Globus pallidus (tissue), 1 donor: ENCODE data around the gene PYY.
"Not testable (repeated sequence)": the region's sequence is repeated elsewhere in the genome, so short reads cannot be mapped to it uniquely, and the experiment has no call there.

Experiments
- DNase-seq: peaks from one replicate; pipeline ENCODE4 v3.0.0-alpha.2; 2015; ENCODE audit warnings: low spot score

The PYY gene

DNA sequence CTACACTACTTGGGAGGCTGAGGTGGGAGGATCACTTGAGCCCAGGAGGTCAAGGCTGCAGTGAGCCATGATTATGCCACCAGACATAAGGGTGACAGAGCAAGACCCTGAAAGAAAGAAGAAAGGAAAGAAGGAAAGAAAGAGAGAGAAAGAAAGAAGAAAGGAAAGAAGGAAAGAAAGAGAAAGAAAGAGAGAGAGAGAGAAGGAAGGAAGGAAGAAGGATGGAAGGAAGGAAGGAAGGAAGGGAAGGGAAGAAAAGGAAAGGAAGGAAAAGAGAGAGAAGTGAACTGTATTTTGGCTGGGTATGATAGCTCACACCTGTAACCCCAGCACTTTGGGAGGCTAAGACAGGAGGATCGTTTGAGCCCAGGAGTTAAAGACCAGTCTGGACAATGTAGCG lies 24.3 kb upstream of the PYY start:
- no peak for DNase-seq

DNA sequence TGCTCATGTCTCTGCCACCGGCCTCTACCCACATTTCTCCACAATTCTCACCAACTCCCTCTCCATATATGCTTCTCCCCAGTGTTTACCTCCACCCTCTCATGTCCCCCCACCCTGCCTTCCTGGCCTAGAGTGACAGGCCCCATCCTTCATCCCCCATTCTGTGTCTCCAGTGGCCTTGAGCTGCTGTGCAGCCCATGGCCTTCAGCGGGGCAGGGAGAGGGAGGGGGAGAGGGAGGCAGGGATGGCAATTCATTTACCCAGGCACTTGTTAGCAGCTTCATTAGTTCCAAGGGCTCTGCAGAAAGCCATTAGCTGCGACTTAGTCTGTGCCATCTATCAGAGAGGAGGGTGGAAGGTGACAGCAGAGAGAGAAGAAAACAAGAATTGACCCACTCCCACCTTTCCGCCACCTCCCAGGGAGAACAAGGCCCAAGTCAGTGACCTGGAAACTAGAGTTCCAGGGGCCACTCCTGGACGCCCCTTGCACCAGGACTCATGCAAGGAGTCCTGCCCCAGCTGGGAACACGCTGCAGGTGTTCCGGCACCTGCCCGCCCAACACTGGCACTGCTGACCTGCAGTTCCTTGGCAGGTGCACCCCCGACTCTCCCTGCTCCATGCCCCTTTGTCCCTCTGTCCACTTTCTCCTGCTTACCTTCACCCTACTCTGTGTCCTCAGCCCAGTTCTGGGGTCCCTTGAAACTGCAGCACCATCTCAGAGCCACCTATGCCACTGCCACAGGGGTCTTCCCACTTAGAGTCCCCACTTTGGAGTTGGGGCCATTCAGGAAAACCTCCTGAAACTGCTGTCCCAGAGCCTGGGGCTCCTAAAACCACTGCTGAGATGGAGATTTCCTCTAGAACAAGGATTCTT lies 23.5 kb upstream of the PYY start:
- DNase-seq: no peak

DNA sequence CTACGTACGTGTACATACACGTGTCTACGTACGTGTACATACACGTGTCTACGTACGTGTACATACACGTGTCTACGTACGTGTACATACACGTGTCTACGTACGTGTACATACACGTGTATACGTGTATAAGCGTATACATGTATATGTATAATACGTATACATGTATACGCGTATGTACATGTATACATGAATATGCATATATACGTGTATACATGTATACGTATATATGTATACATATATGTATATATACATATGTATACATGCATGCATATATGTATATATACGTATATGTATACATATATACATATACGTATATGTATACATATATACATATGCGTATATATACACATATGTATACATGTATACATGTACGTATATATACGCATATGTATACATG lies 22.2 kb upstream of the PYY start:
- DNase-seq: no peak

DNA sequence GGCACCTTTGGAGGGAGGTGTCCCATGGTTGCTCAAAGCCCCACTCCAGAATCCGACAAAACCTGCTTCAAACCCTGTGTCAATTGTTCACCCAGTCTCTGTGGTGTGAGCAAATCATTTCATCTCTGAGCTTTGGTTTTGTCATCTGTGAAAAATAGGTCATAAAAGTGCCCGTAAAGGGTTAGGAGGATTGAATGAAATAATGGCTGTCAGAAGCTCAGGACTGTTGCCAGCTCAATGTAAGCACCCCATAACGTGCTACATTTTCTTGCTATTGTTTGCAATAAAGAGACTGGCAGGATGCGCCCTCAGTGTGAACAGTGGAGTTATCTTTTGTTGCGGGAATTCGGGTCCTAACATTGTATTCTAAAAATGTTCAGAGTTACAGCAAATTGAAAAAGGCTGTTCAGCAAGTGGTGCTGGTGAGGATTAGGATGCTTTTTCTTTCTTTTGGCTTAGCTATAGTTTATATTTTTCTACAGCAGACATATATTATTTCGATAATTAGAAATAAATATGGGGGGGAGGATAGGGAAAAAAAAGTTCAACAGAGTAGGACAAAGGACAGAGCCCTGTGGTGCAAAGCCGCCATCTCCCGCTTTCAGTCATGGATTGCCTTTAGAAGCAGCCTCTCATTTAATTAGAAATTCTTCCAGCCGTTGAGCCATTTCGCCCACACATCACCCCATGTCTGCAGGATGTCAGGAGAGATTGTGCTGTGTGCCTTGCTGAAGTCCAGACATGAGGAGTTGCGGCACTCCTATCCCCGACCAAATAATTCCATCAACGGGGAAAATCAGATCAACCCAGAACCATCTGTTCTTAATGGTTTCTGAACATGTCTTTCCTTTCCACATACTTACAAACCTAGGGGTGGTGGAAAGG lies 20.9 kb upstream of the PYY start:
- DNase-seq: no peak

DNA sequence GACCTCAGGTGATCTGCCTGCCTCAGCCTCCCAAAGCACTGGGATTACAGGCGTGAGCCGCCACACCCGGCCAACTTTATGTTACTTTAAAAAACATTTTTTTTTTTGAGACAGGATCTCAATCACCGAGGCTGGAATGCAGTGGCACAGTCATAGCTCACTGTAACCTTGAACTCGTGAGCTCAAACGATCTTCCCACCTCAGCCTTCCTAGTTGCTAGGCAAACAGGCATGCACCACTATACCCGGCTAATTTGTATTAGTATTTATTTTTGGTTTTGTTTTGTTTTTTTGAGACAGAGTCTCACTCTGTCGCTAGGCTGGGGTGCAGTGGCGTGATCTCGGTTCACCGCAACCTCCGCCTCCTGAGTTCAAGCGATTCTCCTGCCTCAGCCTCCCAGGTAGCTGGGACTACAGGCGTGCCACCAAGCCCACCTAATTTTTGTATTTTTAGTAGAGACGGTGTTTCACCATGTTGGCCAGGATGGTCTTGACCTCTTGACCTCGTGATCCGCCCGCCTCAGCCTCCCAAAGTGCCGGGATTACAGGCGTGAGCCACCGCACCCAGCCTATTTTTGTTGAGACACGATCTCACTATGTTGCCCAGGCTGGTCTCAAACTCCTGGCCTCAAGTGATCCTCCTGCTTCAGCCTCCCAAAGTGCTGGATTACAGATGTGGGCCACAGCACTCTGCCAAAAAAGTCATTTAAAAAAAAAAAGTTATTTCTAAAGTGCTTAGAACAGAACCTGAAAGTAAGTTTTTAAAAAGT lies 18.9 kb upstream of the PYY start:
- DNase-seq: not testable (repeated sequence)

DNA sequence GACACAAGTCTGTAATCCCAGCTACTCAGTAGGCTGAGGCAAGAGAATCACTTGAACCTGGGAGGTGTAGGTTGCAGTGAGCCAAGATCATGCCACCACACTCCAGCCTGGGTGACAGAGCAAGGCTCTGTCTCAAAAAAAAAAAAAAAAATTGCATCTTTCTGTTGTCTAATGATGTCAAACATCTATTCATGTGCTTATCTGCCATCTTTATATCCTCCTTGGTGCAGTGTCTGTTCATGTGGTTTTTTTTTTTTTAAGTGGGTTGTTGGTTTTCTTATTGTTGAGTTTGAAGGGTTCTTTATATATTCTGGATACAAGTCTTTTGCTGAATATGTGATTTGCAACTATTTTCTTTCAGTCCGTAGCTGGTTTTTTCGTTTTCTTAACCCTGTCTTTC lies 17.7 kb upstream of the PYY start:
- not testable (repeated sequence) for DNase-seq

DNA sequence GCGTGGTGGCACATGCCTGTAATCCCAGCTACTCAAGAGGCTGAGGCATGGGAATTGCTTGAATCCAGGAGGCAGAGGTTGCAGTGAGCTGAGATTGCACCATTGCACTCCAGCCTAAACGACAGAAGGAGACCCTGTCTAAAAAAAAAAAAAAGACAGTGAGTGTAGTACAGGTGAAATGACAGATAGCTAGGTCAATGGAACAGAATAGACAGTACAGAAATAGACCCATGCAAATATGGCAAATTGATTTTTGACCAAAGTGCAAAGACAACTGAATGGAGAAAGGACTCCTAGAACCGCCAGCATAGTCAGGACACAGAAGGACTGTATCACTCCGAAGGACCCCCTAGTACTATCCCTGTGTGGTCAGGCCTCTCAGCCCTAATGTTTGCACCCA lies 16.6 kb upstream of the PYY start:
- no peak for DNase-seq

DNA sequence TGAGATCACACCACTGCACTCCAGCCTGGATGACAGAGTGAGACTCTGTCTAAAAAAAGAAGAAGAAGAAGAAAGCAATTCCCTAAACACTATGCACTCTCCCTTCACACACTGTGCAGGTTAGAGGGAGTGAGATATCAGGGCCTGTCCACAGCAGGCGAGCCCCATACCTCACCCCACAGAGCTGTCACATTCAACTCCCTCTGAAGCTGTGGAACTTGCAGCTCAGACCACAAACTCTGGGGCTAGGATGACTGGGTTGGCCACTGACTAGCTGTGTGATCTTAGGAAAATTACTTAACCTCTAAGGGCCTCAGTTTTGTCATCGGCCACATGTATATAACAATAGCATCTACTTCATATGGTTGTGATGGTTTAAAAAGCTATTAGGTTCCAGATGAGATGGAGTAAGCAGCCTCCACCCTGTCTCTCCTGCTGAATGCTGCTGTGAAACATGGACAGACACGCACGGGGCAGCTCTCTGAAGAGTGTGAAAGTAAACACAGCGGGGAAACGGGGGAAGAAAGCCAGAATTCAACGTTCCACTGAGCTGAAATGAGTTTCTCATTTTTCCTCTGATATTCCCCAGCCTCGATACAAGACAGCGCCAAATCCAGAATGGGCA lies 13.6 kb upstream of the PYY start:
- no peak for DNase-seq

DNA sequence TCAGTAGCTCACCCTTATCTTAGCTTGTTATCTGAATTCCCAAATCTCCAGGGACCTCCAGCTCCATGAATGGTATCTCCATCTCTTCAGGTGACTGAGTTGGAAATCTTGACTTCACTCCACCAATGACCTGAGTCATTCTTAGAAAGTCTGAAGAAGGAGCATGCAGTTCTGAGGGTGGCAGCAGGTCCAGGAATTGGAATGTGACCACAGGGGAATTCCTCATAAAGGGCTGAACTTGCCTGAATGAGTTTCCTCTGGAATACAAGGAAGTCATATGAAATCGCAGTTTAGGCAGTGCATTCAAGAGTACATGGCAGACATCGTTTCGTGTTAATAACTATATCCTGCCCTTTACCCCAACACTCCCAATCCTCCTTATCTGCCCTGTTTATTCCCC lies 12.5 kb upstream of the PYY start:
- no peak for DNase-seq

DNA sequence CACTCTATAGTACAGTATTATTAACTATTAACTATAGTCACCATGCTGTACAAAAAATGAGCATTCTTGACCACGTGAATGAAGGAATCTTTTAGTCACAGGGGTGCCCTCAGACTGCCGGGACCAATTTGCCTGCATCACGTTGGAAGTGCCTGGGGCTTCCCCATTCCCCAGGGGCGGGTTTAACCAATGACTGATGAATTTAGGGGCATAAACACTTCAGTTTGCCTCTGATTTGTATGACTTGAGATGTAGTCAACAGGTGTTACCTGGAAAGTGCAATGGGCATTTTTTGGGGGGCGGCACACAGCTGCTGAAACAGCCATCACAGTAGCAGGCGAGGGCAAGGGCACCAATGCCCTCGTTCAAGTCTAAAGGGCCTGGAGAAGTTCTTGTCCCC lies 8.7 kb upstream of the PYY start:
- no peak for DNase-seq

DNA sequence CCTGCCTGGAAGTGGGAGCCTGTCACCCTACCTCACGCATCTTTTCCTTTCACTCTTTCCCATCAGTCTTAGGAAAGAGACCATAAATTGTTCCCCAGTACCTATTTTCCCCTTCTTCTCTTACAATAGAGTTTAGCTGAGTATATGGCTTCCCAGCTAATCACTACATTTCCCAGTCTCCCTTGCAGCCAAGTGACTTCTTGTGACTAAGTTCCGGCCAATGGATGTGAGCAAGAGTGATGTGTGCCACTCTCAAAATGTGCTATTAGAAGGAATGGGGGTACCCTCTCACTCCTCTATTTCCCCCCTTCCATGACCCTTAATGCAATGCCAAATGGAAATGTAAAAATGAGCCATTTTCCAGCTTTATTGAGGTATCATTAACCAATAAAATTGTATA lies 8.2 kb upstream of the PYY start:
- no peak for DNase-seq

DNA sequence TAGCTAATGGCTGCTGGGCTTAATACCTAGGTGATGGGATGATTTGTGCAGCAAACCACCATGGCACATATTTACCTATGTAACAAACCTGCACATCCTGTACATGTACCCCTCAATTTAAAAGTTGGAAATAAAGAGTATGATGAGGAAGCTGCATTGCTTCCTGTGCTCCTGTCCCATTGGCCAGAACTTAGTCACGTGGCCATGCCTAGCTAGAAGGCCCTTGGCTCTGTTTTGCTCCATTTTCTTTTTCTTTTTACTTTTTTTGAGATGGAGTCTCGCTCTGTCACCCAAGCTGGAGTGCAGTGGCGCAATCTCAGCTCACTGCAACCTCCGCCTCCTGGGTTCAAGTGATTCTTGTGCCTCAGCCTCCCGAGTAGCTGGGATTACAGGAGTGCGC lies 7.6 kb upstream of the PYY start:
- DNase-seq: not testable (repeated sequence)

DNA sequence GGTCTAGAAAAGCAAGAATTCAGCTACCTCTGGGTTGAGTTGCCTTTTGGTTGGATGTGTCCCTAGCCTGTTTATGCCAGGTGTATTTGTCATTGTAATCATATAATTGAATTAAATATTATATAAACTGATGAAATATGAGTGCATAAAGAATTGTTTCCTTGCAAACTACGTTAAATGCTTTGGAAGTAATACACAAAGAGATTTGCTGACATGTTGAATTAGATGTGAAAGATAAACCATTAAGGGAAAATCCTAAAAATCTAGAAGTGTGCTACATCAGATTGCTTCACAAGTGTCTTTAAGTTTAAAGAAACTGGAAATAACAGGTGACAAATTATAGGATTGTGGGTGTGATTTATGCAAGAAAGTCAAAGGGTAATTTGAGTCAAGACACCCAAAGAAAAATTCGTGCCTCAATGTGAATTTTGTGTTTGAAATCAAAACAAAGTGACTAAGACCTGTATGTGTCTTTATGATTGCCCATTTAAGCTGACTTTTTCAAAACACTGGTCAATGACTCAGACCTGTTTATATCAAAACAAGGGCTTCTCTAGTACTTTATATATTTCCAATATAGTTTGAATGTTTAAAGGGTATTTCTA lies 5.1 kb upstream of the PYY start:
- no peak for DNase-seq

DNA sequence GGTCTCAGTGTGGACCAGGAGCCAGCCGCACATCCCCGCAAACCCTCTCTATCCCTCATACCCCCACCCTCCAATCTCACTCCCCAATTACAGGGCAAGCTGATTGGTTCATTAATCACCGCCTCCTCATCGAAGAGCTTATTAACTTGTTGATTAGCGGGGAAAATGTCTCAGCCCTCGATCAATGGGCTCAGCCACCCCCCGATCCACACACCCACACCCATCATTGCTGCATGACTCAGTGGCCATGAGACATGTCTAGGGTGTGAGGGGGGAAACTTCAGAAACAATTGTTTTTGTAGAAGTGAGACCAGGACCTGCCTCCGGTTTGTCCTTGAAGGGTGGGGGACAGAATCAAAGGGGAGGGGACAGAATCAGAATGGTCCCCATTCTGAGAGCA lies 2.5 kb upstream of the PYY start:
- no peak for DNase-seq

DNA sequence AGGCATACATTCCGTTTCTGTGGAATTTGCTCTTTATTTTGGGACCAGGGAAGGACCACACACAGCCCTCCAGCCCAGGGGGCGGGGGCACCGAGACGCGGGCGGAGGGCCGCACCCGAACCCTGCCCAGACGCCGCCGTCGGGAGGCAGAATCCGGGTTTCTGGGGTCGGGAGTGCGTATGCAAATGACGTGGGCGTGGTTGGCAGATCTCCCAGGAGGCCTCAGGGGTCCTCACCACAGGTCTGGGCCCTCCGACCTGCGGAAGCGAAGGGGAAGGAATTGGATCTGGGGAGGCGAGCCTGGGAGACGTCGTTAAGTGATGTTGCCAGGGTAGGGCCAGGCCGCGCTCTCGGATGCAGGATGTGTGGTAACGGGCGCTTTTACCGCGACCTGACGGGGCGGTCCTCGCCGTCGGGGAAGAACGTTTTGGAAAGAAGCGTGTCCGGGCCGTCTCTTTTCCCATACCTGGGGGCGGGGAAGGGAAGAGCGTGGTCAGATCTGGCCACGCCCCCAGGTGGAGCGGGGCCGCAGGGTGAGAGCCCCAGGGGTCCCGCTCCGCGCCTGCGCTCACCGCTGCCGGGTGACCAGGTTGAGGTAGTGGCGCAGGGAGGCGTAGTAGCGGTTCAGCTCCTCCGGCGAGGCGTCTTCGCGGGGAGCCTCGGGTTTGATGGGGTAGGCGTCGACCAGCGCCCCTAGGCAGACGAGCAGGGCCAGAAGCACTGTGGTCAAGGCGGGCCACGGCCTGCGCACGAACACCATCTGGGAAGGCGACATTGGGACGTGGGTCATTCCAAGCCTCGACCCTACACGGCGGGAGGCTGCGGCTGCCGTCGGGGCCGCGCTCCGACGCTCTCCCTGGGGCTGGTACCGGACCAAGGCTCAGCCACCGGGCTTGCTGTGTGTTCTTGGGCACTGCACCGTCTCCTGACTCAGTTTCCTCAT lies 745 bp downstream of the PYY start:
- DNase-seq: no peak

DNA sequence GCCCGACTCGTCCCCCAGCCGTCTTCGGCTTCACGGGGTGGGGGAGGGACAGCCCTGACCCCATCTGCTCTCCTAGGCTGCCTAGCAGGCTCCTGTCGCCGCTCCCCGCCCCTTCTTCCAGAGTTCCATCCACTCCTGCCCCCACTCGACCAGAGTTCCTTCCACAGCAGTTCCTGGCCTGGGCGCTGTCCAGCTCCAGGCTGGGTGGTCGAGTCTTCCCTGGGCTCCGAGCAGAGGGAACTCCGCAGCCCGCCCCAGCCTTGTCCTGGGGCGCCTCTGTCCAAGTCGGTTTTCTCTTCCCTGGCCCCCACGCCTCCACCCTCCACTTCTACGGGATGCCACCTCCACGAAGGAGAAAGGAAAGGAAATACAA lies 1.4 kb downstream of the PYY start:
- DNase-seq: no peak

DNA sequence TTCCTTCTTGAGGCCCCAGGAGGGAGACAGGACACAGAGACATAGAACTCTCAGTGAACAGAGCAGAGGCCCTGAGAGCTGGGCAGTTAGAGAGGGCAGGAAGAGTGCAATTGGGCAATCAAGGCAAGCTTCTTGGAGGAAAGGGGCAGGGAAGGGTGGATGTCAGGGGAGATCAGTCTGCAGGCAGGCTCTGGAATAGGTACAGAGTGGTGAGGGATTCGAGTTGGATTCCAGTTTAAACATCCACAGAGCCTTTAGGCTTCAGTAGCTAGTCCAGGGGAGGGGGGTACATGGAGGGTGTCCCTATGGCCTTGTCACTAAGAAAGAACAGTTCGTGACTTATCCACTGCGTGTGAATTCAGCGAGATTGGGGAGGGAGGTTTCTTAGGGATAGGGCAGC lies 2.0 kb downstream of the PYY start:
- no peak for DNase-seq

DNA sequence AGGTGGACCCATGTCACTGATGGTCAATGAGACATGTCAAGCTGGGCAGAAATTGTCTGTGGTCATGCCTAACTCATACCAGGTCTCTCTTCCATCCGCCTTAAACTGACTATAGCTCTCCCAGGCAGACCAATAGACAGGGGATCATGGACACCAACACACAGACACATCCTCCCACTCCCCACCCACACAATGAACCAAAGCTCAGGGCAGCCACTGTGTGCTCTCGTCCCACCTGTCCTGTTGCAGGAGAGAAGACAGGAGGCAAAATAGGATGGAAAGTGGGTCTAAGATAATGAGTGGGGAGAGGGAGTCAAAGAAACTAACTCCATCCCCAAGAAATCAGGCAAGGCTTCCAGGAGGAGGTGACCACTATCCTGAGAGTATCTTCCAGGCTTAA lies 3.2 kb downstream of the PYY start:
- no peak for DNase-seq

DNA sequence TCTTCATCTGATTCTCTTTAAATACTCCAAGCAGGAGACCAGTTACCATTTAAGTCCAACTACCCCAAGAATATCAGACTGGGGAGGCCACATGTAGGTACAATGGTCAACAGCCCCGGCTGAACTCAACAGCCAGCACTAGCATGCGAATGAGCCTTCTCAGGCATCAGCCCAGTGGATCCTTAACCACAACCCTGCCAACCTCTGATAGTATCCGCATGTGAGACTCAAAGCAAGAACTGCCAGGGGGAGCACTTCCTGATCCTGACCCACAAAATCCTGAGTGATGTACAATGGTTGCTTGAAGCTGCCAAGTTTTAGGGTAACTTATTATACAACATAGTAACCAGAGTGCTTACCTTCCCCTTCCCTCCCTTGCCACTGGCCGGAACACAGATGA lies 4.0 kb downstream of the PYY start:
- DNase-seq: no peak

DNA sequence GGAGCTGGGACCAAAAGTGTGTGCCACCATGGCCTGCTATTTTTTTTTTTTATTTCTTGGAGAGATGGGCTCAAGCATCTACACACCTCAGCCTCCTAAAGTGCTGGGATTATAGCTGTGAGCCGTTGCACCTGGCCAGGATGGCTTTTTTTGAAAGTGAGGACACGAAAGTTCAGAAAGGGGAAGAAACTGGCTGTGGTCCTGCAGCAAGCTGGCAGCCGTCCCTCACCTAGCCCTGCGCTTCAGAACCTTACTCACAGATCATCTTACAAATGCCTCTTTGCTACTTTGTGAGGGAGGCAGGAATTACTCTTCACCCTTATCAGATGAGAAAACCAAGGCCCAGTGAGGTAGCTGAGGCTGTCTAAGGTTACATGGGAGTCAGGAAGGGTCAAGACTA lies 7.0 kb downstream of the PYY start:
- no peak for DNase-seq
